ENCODE measurements around the gene AIP. TPM values are rescaled to one million over a fixed set of nuclear protein-coding genes. Genes with fewer than 3 reads are reported as not detected.
A peak's percentile ranks its signal among the peaks of the same experiment; 100 is the strongest.

Gene AIP
- total and polyA plus RNA-seq, 2 of the 8 experiments (the other 6 are each of a cell fraction or from before 2014, with no cell fraction given): 29.8 to 54.4 TPM

- TF ChIP-seq ATF2 (IDR thresholded peaks at IDR 0.05; ENCODE audit: low read length) (no peak), TEAD4 (IDR thresholded peaks at IDR 0.05; ENCODE audit: low read depth, low read length) (peak; percentile 65; the same call in 1 of the 2 replicates), HDAC2 (IDR thresholded peaks at IDR 0.05; ENCODE audit: borderline replicate concordance in 1 of 2, low read depth in 2 of 2, low read length in 2 of 2) (0 out of 4 replicates have a peak, but pooled peaks of 1 of the 2 experiments have one; percentile 82), BCL11A (IDR thresholded peaks at IDR 0.05; ENCODE audit: low read depth in 2 of 2, low read length in 2 of 2) (no peak), BRCA1 (IDR thresholded peaks at IDR 0.05; ENCODE audit: low read depth, low read length) (no peak), PHF8 (conservative IDR thresholded peaks at IDR 0.05; ENCODE audit: low read depth, low read length) (peak; percentile 85), EP300 (IDR thresholded peaks at IDR 0.05; ENCODE audit: borderline replicate concordance in 1 of 2, low read depth in 2 of 2, low read length in 2 of 2) (no peak), EGR1 (IDR thresholded peaks at IDR 0.05; ENCODE audit: borderline replicate concordance, low read depth, low read length) (no peak), POLR2A (IDR thresholded peaks at IDR 0.05; ENCODE audit: control extremely low read depth in 1 of 2, low read depth in 2 of 2, low read length in 2 of 2) (peak in 1 of 2 experiments; percentile 64; a peak in 2 of 3 replicates), CEBPB (IDR thresholded peaks at IDR 0.05; ENCODE audit: low read depth, low read length) (0 out of 2 replicates have a peak, but pooled peaks have one; percentile 13), SRF (IDR thresholded peaks at IDR 0.05; ENCODE audit: low read depth, low read length) (no peak), CBX5 (IDR thresholded peaks at IDR 0.05; ENCODE audit: low read depth, low read length) (no peak), CTBP2 (IDR thresholded peaks at IDR 0.05; ENCODE audit: borderline replicate concordance, insufficient read depth, insufficient read length, low read length) (no peak), NRF1 (IDR thresholded peaks at IDR 0.05; ENCODE audit: low read depth, low read length) (peak; percentile 83), JUN (IDR thresholded peaks at IDR 0.05; ENCODE audit: low read depth, low read length) (no peak), ZNF274 (IDR thresholded peaks at IDR 0.05; ENCODE audit: borderline replicate concordance, extremely low read depth, low read length) (no peak), BACH1 (IDR thresholded peaks at IDR 0.05; ENCODE audit: low read length) (no peak), SUZ12 (IDR thresholded peaks at IDR 0.05; ENCODE audit: low read length) (no peak), HDAC6 (IDR thresholded peaks at IDR 0.05; ENCODE audit: low read depth, low read length) (no peak), RBBP5 (IDR thresholded peaks at IDR 0.05; ENCODE audit: borderline replicate concordance, low read depth, low read length) (no peak), CHD2 (IDR thresholded peaks at IDR 0.05; ENCODE audit: low read length) (peak; percentile 80), SP1 (IDR thresholded peaks at IDR 0.05; ENCODE audit: low read depth, low read length) (peak; percentile 95)
Measured at GRCh38 chr11:67482827-67483798, at the start of gene AIP (continued).

Measured in H1 (cell line).